Left cardiac atrium (tissue), 4 donors: ENCODE data around the gene C17orf113. TPM values are rescaled to one million over a fixed set of nuclear protein-coding genes. Genes with fewer than 3 reads are reported as not detected.
"Not testable (repeated sequence)": the region's sequence is repeated elsewhere in the genome, so short reads cannot be mapped to it uniquely, and the experiment has no call there.

Experiments used
- ATAC-seq, 2 donors: fragments of 200-7000 bp; cut with Tn5 transposase; one replicate each; pipeline ENCODE4 v1.9.1; 2020; ENCODE audit warnings: mild to moderate bottlenecking in 2 of 2, moderate library complexity in 2 of 2
- DNase-seq: peaks from one replicate; pipeline ENCODE4 v3.0.0-alpha.2; 2020
- intact Hi-C, 2 donors: fragments of 100-400 bp; cut with DNase I; formaldehyde crosslinking; loops; one replicate each; pipeline versions ENCODE4 v1.14.1 to v1.15.1; 2022 to 2023
- total RNA-seq, 2 donors: library from RNA; stranded (reverse); fragmentation: NEBNext Ultra II Directional; extraction: Animal tissue kit (Norgen Biotek cat#: 25700); gene quantifications; one replicate each; pipeline ENCODE4 v1.2.1, GENCODE V29; 2021
- donor health status: DM: no; HTN: yes; CAD: no.
- donor health status: DM: no; HTN: yes; CAD: no; lungs with severe emphysema.
- donor health status: DM: yes; HTN: yes; CAD: no.
- donor health status: Dilated cardiomyopathy.

Gene C17orf113
- total RNA-seq, 2 donors from 2014 or later, result 0.68 to 0.94 TPM

GRCh38 chr17:42025191-42025579 lies 25.2 kb downstream of the C17orf113 start:
- ATAC-seq (no peak), DNase-seq (no peak)
- intact Hi-C loops, result loop anchor here (1.0 to 10.0 kb wide), 6 partner anchors 37 to 92 kb away; partner anchors contain the start of genes CNP (in 1 of the 2) and ZNF385C (in 1 of the 2)

GRCh38 chr17:42023524-42024349 lies 26.7 kb downstream of the C17orf113 start:
- peak; percentile 48 for DNase-seq
- intact Hi-C loops, result loop anchor here in 1 of 2 donors (10.0 kb wide), 1 partner anchor 59 kb away; the partner anchor contains the start of gene CNP
- ATAC-seq, result peak in 1 of 2 donors; percentile 2

- intact Hi-C loops, result loop anchor here in 1 of 2 donors (10.0 kb wide), 1 partner anchor 56 kb away; the partner anchor contains the start of gene CNP
- not testable (repeated sequence) for DNase-seq, ATAC-seq
These were observed 29.6 kb downstream of the C17orf113 start for GRCh38 chr17:42020845-42021244.

GRCh38 chr17:42019509-42020404 lies 30.6 kb downstream of the C17orf113 start, which contains the start of gene NKIRAS2:
TSS of gene NKIRAS2 (plus strand) at chr17:42020090. CDS start at chr17:42021578, 1,488 bp downstream.
- DNase-seq, result peak; percentile 96
- ATAC-seq, result peak; percentile 78 to 80
- intact Hi-C loops, result loop anchor here (5.0 to 10.0 kb wide), 2 partner anchors 52 to 55 kb away; partner anchors contain the start of gene CNP (in 2 of the 2)

GRCh38 chr17:42018988-42019387 lies 31.4 kb downstream of the C17orf113 start:
- DNase-seq (no peak), ATAC-seq (no peak)
- intact Hi-C loops, result loop anchor here in 1 of 2 donors (5.0 kb wide), 1 partner anchor 52 kb away; the partner anchor contains the start of gene CNP

- ATAC-seq (no peak), DNase-seq (no peak)
- intact Hi-C loops, result loop anchor here in 1 of 2 donors (5.0 kb wide), 1 partner anchor 51 kb away; the partner anchor contains the start of gene CNP
These were observed 32.1 kb downstream of the C17orf113 start for GRCh38 chr17:42018339-42018738.

GRCh38 chr17:42017866-42018200 lies 32.6 kb downstream of the C17orf113 start:
- ATAC-seq (no peak), DNase-seq (no peak)
- intact Hi-C loops, result loop anchor here in 1 of 2 donors (5.0 kb wide), 1 partner anchor 51 kb away; the partner anchor contains the start of gene CNP

- intact Hi-C loops, result loop anchor here in 1 of 2 donors (5.0 kb wide), 1 partner anchor 50 kb away; the partner anchor contains the start of gene CNP
- peak; percentile 96 to 97 for ATAC-seq
- DNase-seq, result peak; percentile 96
These were observed 33.2 kb downstream of the C17orf113 start, which contains the start of gene DNAJC7 for GRCh38 chr17:42016941-42017865. TSS of gene DNAJC7 (minus strand) at chr17:42017439. CDS start at chr17:42017416, 23 bp downstream.

- intact Hi-C loops, result loop anchor here in 1 of 2 donors (5.0 kb wide), 1 partner anchor 49 kb away; the partner anchor contains the start of gene CNP
- ATAC-seq (no peak), DNase-seq (no peak)
These were observed 34.0 kb downstream of the C17orf113 start for GRCh38 chr17:42016411-42016831.

GRCh38 chr17:42013740-42014139 lies 36.7 kb downstream of the C17orf113 start:
- DNase-seq, intact Hi-C loops: not testable (repeated sequence)

GRCh38 chr17:42012363-42012762 lies 38.0 kb downstream of the C17orf113 start:
- intact Hi-C loops, DNase-seq, ATAC-seq: not testable (repeated sequence)

More at GRCh38 chr17:42013740-42014139, 36.7 kb downstream of the C17orf113 start:
- not testable (repeated sequence) for ATAC-seq

GRCh38 chr17:42010898-42011516 lies 39.4 kb downstream of the C17orf113 start:
- ATAC-seq (no peak), DNase-seq (no peak)
- intact Hi-C loops, result no loop called here

- DNase-seq, intact Hi-C loops: not testable (repeated sequence)
- peak in 1 of 2 donors; percentile 73 for ATAC-seq
These were observed 40.1 kb downstream of the C17orf113 start for GRCh38 chr17:42010266-42010680.

- ATAC-seq (peak in 1 of 2 donors; percentile 30), DNase-seq (no peak)
- intact Hi-C loops, result no loop called here
These were observed 41.2 kb downstream of the C17orf113 start for GRCh38 chr17:42009170-42009569.

- intact Hi-C loops, result no loop called here
- ATAC-seq (no peak), DNase-seq (no peak)
These were observed 45.2 kb downstream of the C17orf113 start for GRCh38 chr17:42005166-42005565.

- DNase-seq (no peak), ATAC-seq (no peak)
- intact Hi-C loops, result no loop called here
These were observed 47.6 kb downstream of the C17orf113 start for GRCh38 chr17:42002792-42003301.
